Progenitor cell of endocrine pancreas (in vitro differentiated cells): Measurements from ENCODE around the gene HSD3B7. TPM values are rescaled to one million over a fixed set of nuclear protein-coding genes. Genes with fewer than 3 reads are reported as not detected.

Experiments used
- DNase-seq: peaks from one replicate; pipeline ENCODE4 v3.0.0; 2021; ENCODE audit warnings: low spot score; ENCODE audit not compliant: unreplicated experiment
- H3K27ac Mint-ChIP-seq: 2 replicates; pipeline ENCODE4 v1.8.0; 2021; ENCODE audit warnings: mild to moderate bottlenecking, moderate library complexity, mixed read lengths
- H3K27me3 Mint-ChIP-seq: 2 replicates; pipeline ENCODE4 v1.8.0; 2021; ENCODE audit warnings: mixed read lengths
- H3K36me3 Mint-ChIP-seq: 2 replicates; pipeline ENCODE4 v1.8.0; 2022; ENCODE audit warnings: mixed read lengths; ENCODE audit not compliant: insufficient read depth
- H3K4me1 Mint-ChIP-seq: 2 replicates; pipeline ENCODE4 v1.8.0; 2021; ENCODE audit warnings: low read depth, mixed read lengths
- H3K4me3 Mint-ChIP-seq: 2 replicates; pipeline ENCODE4 v1.8.0; 2021; ENCODE audit warnings: low read depth, mild to moderate bottlenecking, moderate library complexity, mixed read lengths
- H3K9me3 Mint-ChIP-seq: 2 replicates; pipeline ENCODE4 v1.8.0; 2021; ENCODE audit warnings: low read depth, mixed read lengths
- total RNA-seq: library from RNA; stranded (reverse); gene quantifications from 2 replicates; pipeline ENCODE4 v1.2.1, GENCODE V29; 2021
- TF ChIP-seq, protein P1 (sequence below): fragments of 200-600 bp; sonication (generic); IDR thresholded peaks from one replicate; pipeline ENCODE4 v1.5.0; 2021; ENCODE audit warnings: antibody characterized with exemption, mild to moderate bottlenecking; ENCODE audit not compliant: unreplicated experiment

Gene HSD3B7
- total RNA-seq, 1 donor from 2014 or later = 5.5 TPM

DNA sequence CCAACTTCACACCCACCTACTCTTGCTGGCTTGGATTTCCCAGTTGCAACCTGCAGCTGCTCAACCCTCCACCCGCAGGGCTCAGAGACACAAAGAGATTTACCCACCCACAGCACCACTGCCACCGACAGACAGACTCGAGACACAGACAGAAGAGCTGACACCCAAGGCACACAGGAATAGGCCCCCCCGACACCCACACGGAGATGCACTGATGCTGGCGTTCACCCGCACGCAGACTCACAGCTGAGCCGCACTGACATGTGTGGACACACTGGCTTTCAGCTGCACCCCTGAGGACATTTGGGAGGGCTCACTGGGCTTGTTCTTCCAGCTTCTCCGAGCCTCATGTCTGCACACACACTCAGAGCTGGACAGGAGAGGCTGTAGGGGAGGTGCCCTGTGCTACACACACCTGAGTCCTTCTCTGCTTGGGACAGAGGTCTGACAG lies 17.3 kb downstream of the HSD3B7 start:
- no peaks in the 10 kb centered on the region for H3K36me3 Mint-ChIP-seq
- no peaks in the 10 kb centered on the region for H3K9me3 Mint-ChIP-seq
- H3K4me1 Mint-ChIP-seq = peaks cover 1% of the 10 kb centered on the region
- no peak overlapping the region for H3K27ac Mint-ChIP-seq
- DNase-seq = no peak
- H3K27me3 Mint-ChIP-seq = peaks cover 46% of the 10 kb centered on the region
- TF ChIP-seq, protein P1, sequence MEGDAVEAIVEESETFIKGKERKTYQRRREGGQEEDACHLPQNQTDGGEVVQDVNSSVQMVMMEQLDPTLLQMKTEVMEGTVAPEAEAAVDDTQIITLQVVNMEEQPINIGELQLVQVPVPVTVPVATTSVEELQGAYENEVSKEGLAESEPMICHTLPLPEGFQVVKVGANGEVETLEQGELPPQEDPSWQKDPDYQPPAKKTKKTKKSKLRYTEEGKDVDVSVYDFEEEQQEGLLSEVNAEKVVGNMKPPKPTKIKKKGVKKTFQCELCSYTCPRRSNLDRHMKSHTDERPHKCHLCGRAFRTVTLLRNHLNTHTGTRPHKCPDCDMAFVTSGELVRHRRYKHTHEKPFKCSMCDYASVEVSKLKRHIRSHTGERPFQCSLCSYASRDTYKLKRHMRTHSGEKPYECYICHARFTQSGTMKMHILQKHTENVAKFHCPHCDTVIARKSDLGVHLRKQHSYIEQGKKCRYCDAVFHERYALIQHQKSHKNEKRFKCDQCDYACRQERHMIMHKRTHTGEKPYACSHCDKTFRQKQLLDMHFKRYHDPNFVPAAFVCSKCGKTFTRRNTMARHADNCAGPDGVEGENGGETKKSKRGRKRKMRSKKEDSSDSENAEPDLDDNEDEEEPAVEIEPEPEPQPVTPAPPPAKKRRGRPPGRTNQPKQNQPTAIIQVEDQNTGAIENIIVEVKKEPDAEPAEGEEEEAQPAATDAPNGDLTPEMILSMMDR = no peak
- no peak overlapping the region for H3K4me3 Mint-ChIP-seq

DNA sequence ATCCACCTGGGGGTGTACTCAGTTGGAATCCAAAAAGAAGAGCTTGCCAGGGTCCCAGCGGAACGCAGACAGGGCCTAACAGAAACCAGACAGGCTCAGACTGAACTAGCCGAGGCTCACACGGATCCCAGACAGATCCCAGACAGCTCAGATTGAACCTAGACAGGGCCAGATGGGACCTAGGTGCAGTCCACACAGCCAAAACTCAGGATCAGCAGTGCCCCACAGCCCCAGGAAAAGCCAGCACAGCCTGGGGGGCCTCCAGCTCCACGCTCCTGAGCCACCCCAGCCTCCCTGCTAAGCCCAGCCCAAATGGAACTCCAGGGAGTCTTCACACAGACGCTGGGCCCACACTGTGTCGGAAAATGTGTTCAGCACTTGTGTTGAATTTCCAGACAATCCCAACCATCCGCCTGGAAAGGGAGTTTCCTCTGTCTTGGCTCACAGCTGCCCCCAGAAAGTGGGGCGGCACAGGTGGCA lies 17.9 kb downstream of the HSD3B7 start:
- H3K4me3 Mint-ChIP-seq = no peak overlapping the region
- no peaks in the 10 kb centered on the region for H3K36me3 Mint-ChIP-seq
- no peak overlapping the region for H3K27ac Mint-ChIP-seq
- TF ChIP-seq, protein P1 = no peak
- no peak for DNase-seq
- no peaks in the 10 kb centered on the region for H3K9me3 Mint-ChIP-seq
- H3K27me3 Mint-ChIP-seq = peaks cover 41% of the 10 kb centered on the region
- H3K4me1 Mint-ChIP-seq = peaks cover 1% of the 10 kb centered on the region

DNA sequence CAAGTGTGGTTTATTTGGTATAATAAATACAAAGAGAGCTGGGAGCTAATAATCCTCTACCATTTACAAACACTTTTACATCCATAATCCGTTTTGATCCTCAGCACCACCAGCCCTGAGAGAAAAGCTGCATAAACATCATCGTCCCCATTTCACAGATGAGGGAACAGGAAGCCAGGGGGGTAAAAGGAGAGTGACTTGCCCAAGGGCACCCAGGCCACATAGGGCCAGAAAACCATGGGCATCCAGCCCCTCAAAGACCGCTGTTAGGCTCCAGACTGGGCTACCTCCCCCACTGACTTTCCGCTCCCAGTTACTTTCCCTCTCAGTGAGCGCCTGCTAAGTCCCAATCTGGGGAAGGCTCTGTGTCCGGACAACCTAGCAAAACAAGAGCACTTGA lies 18.7 kb downstream of the HSD3B7 start:
- DNase-seq = no peak
- H3K4me3 Mint-ChIP-seq = no peak overlapping the region
- H3K4me1 Mint-ChIP-seq = peaks cover 1% of the 10 kb centered on the region
- H3K9me3 Mint-ChIP-seq = no peaks in the 10 kb centered on the region
- no peak overlapping the region for H3K27ac Mint-ChIP-seq
- no peaks in the 10 kb centered on the region for H3K36me3 Mint-ChIP-seq
- peaks cover 33% of the 10 kb centered on the region for H3K27me3 Mint-ChIP-seq
- TF ChIP-seq, protein P1 = no peak

DNA sequence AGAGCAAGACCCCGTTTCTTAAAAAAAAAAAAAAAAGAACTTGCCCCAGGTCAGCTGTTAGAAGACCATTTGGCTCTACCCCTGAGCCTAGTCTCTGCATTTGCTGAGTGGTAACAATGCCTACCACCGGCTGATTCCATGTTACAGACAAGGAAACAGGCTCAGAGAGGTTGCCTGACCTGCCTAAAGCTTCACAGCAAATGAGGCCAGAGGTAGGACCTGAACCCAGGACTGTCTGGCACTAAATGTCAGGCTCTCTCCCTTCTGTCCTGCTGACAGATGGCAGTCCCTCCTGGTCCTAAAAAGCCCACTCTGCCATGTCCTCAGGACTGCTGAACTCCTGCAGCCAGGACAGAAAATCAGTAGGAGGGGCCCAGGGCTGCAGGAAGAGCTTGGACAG lies 19.7 kb downstream of the HSD3B7 start:
- TF ChIP-seq, protein P1 = no peak
- Mint-ChIP-seq H3K27me3 (peaks cover 33% of the 10 kb centered on the region), H3K9me3 (no peaks in the 10 kb centered on the region), H3K27ac (no peak overlapping the region), H3K36me3 (no peaks in the 10 kb centered on the region), H3K4me1 (peaks cover 1% of the 10 kb centered on the region), H3K4me3 (no peak overlapping the region)
- DNase-seq = no peak

DNA sequence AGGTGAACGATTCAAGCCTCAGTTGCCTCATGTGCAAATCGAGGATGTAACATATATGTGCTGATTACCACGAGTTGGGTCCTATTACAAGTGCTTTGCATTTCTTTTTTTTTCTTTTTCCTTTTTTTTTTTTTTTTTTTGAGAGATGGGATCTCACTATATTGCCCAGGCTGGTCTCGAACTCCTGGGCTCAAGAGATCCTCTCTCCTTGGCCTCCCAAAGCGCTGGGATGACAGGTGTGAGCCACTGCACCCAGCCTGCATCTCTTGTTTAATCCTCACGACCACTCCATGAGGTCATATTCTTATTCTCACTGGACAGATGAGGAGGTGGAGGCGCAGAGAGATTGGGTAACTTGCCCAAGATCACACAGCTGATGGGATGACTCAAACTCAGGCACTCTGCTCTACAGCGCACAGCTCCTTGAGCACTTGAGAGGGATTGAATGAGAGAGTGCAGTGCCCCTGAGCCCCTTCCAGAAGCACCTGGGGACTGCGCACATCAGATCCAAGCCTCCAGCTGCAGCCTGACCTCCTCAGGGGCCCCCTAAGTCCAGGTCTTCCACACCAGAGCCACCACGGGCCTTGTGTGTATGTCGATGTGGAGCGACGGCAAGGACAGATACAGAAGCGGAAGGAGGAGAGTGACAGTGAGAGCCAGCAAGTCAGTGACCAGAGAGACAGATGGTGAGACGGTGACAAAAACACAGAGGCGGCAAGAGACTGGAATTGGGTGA lies 20.5 kb downstream of the HSD3B7 start:
- DNase-seq = no peak
- Mint-ChIP-seq H3K4me1 (peaks cover 1% of the 10 kb centered on the region), H3K4me3 (no peak overlapping the region), H3K36me3 (no peaks in the 10 kb centered on the region), H3K27me3 (peaks cover 38% of the 10 kb centered on the region), H3K27ac (no peak overlapping the region), H3K9me3 (no peaks in the 10 kb centered on the region)
- TF ChIP-seq, protein P1 = no peak
